ENCODE results near the gene WDR59.
"Not testable (repeated sequence)": the region's sequence is repeated elsewhere in the genome, so short reads cannot be mapped to it uniquely, and the experiment has no call there.

Gene WDR59

DNA sequence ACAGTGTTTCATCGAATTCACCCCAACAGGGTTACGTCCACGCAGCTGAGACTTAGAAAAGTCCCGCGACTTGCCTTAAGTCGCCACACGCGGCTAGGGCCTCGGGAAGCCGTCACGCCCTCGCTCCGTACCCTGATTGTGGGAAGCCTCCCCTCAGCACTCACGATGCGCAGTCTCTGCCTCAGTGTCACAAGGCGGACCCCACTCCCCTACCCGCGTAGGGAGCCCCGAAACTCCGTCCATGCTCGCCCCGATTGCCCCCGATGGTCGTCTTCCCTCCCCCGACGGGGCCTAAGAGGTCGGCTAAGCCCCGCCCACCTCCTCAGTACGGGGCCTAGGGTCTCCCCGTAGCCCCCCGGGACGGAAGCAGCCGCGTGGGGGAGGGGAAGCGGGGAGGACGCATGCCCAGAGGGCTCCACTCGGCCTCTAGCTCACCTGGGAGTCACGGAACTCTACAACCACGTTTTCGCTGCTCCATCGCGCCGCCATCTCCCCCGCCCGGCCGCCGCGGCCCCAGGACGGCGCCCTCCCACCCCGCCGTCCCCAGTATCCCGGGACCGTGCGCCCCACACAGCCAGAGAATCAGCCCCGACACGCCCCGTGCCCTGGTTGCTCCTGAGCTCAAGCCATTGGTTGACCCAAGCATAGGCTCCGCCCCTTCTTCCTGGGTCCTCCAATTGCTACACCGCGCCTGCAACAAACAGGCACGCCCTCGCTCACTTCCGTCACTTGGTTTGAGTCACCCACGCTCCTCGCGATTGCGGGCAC lies at the start of gene WDR59:
Gene WDR59, minus strand, starts transcription at position 595 of the 768 bp plus-strand sequence. Its CDS starts 106 bp downstream, at position 489.
- peak; percentile 99 for DNase-seq

GRCh38 chr16:75032655-75033054 lies 47.7 kb upstream of the WDR59 start:
- DNase-seq: no peak

- DNase-seq: no peak
Observed at GRCh38 chr16:75029854-75030253, 44.9 kb upstream of the WDR59 start.

- no peak for DNase-seq
Observed at GRCh38 chr16:75028544-75029135, 43.7 kb upstream of the WDR59 start.

DNA sequence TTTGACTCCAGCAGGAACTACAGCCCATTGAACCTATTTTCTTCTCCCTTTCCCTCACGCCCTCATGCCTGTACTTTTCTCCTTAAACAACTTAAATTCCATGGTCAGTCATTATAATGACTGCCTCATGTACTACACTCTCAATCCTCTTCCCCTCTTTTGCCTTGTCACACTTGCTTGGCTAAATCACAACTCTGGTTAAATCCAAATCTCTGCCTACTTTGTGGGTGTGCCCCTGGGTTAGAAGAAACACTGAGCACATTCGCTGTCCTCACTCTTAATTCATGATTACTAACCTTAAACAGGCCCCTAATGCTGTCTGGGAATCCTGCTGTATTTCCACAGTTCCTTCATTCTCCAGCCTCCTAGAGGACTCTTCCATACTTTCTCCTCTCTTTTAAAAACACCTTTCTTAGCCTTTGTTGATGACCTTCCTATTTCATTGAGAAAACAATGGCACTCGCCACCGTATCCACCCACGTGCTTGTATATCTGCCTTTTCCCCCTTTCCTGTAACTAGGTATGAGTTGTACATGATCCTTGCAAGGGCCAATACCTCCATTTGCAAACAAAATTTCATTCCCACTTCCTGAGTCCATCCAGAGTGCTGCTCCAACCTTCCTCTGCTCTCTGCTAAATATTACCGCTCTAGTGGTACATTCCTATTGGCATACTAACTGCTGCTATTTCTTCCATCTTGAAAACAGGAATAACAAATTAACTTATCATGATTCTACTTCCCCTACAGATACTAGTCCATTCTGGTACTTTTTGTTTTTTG lies 42.8 kb upstream of the WDR59 start:
- DNase-seq: no peak

- no peak for DNase-seq
Observed at GRCh38 chr16:75026892-75027391, 42.0 kb upstream of the WDR59 start.

- not testable (repeated sequence) for DNase-seq
Observed at GRCh38 chr16:75026239-75026891, 41.4 kb upstream of the WDR59 start.

DNA sequence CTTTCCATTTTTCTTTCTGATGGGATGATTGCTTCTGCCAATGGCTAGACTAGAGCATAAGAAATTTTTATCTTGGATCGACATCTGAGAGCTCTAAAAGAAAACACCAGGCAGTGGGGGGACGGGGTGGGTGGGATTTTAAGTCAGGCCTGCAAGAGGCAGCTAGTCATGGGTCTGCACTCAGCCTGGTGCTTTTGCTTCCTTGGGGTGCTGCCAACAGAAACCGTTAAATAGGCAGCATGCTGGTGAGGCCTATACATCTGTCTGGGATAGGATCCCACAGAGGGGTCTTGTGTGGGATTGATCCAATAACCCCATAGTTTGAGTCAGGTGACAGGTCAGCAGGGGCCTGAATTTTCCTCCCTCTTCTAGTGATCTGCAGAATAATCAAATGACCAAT lies 40.8 kb upstream of the WDR59 start:
- DNase-seq: no peak

DNA sequence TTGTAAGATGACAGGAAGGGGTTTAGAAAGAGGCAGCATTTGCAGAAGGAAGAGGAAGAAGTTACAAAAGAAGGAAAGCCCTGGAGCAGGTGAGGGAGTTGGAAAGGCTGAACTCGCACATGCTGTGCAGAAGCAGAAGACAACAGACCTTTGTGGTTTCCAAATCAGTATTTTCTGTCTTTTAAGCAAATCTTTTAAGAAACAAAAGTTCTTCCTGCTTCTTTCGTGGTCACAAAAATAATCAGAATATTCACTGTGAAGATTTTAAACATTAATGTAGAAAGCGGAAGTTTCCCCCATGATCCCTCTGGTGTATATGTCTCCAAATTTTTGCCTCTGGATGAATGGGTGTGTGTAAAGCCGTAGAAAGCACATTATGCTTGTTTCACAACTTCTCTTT lies 39.7 kb upstream of the WDR59 start:
- no peak for DNase-seq

- no peak for DNase-seq
Observed at GRCh38 chr16:75024182-75024581, 39.3 kb upstream of the WDR59 start.

- no peak for DNase-seq
Observed at GRCh38 chr16:75023009-75023408, 38.1 kb upstream of the WDR59 start.

DNA sequence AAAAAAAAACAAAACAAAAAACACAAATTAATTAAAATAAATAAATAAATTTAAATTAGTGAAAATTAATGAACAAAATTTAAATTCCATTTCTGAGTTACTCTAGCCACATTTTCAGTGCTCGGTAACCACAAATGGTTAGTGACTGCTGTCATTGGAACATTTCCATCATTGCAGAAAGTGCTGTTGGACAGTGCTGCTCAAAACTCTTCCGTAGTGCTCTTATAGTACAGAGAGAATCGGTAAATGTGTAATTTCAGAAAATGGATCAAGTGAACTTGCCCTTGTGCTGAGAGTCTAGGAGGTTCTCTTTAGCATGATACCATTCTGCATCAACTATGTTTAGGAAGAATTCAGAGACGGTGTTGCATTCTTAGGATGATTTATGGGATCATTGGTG lies 37.6 kb upstream of the WDR59 start:
- no peak for DNase-seq

- DNase-seq: no peak
Observed at GRCh38 chr16:75021410-75021809, 36.5 kb upstream of the WDR59 start.

GRCh38 chr16:75019586-75019985 lies 34.7 kb upstream of the WDR59 start:
- DNase-seq: no peak

GRCh38 chr16:75019007-75019406 lies 34.1 kb upstream of the WDR59 start:
- DNase-seq: no peak

DNA sequence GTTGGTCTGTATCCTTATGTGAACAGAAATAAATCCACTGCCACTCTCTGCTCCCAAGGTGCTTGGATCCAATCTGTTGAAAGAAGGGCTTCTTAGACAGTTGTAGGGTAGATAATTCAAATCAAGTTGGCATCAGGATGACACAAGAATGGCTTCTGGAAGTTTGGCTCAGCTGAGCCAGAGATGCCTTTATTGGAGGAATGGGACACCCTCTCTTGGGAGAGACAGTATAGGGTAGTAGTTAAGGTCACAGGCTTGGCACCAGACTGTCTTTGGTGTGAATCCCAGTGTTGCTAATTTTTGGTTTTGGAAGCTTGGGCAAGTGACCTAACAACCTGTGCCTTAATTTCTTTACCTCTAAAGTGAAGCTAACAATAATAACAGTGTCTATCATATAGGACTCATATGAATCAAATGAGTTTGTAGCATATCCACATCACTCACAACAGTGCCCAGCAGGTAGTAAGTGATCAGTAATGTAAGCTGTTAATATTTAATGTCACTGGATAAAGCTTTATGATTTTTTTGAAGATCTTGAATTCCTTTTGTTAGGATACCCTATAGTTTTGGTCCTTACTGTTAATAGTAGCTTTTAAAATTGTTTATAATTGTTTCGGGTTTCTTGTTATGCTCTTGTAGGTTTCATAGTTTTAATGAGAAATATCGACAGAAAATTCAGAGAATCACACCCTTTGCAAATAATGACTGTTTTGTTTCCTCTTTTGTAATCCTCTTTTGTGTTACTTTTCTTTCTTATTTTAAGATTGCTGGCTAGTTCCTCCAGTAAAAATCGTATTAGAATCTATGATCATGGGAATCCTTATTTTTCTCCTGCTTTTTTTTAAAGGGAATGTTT lies 33.0 kb upstream of the WDR59 start:
- no peak for DNase-seq

- DNase-seq: not testable (repeated sequence)
Observed at GRCh38 chr16:75016451-75017081, 31.6 kb upstream of the WDR59 start.

- DNase-seq: no peak
Observed at GRCh38 chr16:75014318-75014717, 29.4 kb upstream of the WDR59 start.

GRCh38 chr16:75013123-75013522 lies 28.2 kb upstream of the WDR59 start:
- DNase-seq: not testable (repeated sequence)

- no peak for DNase-seq
Observed at GRCh38 chr16:75012380-75013081, 27.6 kb upstream of the WDR59 start.
